Measurements from ENCODE around the gene NOS1.

The NOS1 gene

GRCh38 chr12:117343296-117343695, 18.1 kb downstream of the NOS1 start (continued):
- no peak for TF ChIP-seq TSHZ2 (CRISPR knock-in tag; IDR thresholded peaks at IDR 0.05)
- TF ChIP-seq TCF4 (CRISPR knock-in tag; IDR thresholded peaks at IDR 0.05; ENCODE audit: borderline replicate concordance) = no peak

GRCh38 chr12:117342682-117343081, 18.7 kb downstream of the NOS1 start:
- TF ChIP-seq ZNF8 (CRISPR knock-in tag; IDR thresholded peaks at IDR 0.05) (no peak), ARNTL (CRISPR knock-in tag; IDR thresholded peaks at IDR 0.05; ENCODE audit: borderline replicate concordance, low read depth) (no peak), TSHZ2 (CRISPR knock-in tag; IDR thresholded peaks at IDR 0.05) (no peak), CREB5 (CRISPR knock-in tag; IDR thresholded peaks at IDR 0.05; ENCODE audit: low read depth) (no peak), ZC3H10 (CRISPR knock-in tag; IDR thresholded peaks at IDR 0.05) (no peak), RARB (CRISPR knock-in tag; IDR thresholded peaks at IDR 0.05) (no peak), ESRRG (CRISPR knock-in tag; IDR thresholded peaks at IDR 0.05) (no peak), CSDC2 (CRISPR knock-in tag; IDR thresholded peaks at IDR 0.05) (no peak), ZNF565 (CRISPR knock-in tag; conservative IDR thresholded peaks at IDR 0.05; ENCODE audit: low read depth) (no peak), PPARA (CRISPR knock-in tag; IDR thresholded peaks at IDR 0.05; ENCODE audit: borderline replicate concordance) (no peak), CSRNP3 (CRISPR knock-in tag; IDR thresholded peaks at IDR 0.05) (no peak), ZFP30 (CRISPR knock-in tag; IDR thresholded peaks at IDR 0.05) (no peak), ZFP3 (CRISPR knock-in tag; IDR thresholded peaks at IDR 0.05) (no peak), TOX (CRISPR knock-in tag; IDR thresholded peaks at IDR 0.05; ENCODE audit: borderline replicate concordance) (no peak), OSR1 (CRISPR knock-in tag; IDR thresholded peaks at IDR 0.05) (no peak)
- no peak for ATAC-seq

GRCh38 chr12:117342247-117342646, 19.2 kb downstream of the NOS1 start:
- no peak for ATAC-seq
- TF ChIP-seq OSR1 (CRISPR knock-in tag; IDR thresholded peaks at IDR 0.05) = no peak
- TF ChIP-seq SNAI2 (CRISPR knock-in tag; IDR thresholded peaks at IDR 0.05) = no peak
- TF ChIP-seq ESRRG (CRISPR knock-in tag; IDR thresholded peaks at IDR 0.05) = no peak
- TF ChIP-seq CSRNP3 (CRISPR knock-in tag; IDR thresholded peaks at IDR 0.05) = no peak
- TF ChIP-seq TCF4 (CRISPR knock-in tag; IDR thresholded peaks at IDR 0.05; ENCODE audit: borderline replicate concordance) = no peak
- TF ChIP-seq ZC3H10 (CRISPR knock-in tag; IDR thresholded peaks at IDR 0.05) = no peak
- TF ChIP-seq PATZ1 (CRISPR knock-in tag; IDR thresholded peaks at IDR 0.05; ENCODE audit: borderline replicate concordance) = no peak
- TF ChIP-seq POU6F1 (CRISPR knock-in tag; IDR thresholded peaks at IDR 0.05; ENCODE audit: borderline replicate concordance, low read depth) = no peak
- TF ChIP-seq TOX (CRISPR knock-in tag; IDR thresholded peaks at IDR 0.05; ENCODE audit: borderline replicate concordance) = no peak
- no peak for TF ChIP-seq CREB5 (CRISPR knock-in tag; IDR thresholded peaks at IDR 0.05; ENCODE audit: low read depth)

Measured in SK-N-SH treated with all-trans-retinoic acid at 6 μM for 48 hours (cell line).